GM15510 (cell line): ENCODE measurements around the gene STK32B.

Experiments used
- POLR2A ChIP-seq: IDR thresholded peaks from 3 replicates; pipeline ENCODE4 v1.6.1; 2011; ENCODE audit warnings: borderline replicate concordance; ENCODE audit not compliant: insufficient read length; ENCODE audit errors: extremely low read depth

STK32B gene

DNA sequence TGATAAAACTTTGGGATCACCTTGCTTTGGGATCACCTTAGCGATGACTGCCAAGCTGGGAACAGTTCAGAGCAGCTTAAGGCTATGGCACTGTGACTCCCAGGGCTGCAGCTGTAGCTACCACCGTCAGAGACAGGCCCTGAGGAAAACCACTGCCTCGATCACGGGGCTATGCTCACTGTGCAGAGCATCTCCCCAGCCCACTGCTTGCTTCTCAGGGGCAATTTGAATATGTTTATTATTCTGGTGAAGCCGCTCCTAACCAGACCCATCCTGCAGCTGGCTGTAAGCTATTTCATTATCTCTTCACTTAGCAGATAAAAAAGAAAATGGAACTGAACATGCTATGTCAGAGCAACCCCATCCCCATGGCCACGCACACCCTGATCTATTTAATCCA is 328.6 kb downstream of the STK32B start:
- no peak for TF ChIP-seq POLR2A

DNA sequence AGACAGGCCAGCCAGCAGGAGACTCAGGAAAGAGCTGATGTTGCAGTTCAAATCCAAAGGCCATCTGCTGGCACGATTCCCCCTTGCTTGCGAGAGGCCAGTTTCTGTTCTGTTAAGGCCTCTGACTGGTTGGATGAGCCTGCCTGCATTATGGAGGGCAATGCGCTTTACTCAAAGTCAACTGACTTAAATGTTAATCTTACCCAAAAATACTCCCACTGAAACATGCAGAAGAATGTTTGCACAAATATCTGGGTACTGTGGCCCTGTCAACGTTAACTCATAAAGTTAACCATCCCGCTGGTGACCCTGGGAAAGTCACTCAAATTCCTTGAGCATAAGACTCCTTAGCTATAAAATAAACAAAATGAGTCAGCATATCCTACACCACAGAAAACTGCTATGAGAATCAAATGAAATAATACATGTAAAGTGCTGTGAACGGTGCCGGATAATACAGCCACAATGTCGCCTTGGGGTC is 330.7 kb downstream of the STK32B start:
- TF ChIP-seq POLR2A = no peak

- no peak for TF ChIP-seq POLR2A
Measured at GRCh38 chr4:5383191-5383980, 332.1 kb downstream of the STK32B start.

- no peak for TF ChIP-seq POLR2A
Measured at GRCh38 chr4:5385741-5386311, 334.5 kb downstream of the STK32B start.

- no peak for TF ChIP-seq POLR2A
Measured at GRCh38 chr4:5386921-5387320, 335.6 kb downstream of the STK32B start.

DNA sequence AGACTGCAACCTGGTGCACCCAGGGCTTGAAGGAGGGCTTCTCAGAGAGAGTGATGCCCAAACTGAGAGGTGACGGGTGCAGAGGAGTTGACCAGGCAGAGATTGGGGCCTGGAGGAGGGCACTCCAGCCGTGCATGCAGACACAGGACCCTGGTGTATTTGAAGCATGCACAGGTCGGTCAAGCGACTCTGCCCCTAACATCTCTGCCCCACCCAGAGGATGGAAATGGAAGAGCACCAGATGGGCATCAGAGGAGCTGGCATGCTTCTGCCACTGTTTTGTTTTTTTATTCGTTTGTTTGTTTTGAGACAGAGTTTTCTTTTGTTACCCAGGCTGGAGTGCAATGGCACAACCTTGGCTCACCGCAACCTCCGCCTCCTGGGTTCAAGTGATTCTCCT is 336.2 kb downstream of the STK32B start:
- no peak for TF ChIP-seq POLR2A

GRCh38 chr4:5389756-5390310 is 338.6 kb downstream of the STK32B start:
- TF ChIP-seq POLR2A = no peak

GRCh38 chr4:5391492-5391891 is 340.2 kb downstream of the STK32B start:
- no peak for TF ChIP-seq POLR2A

DNA sequence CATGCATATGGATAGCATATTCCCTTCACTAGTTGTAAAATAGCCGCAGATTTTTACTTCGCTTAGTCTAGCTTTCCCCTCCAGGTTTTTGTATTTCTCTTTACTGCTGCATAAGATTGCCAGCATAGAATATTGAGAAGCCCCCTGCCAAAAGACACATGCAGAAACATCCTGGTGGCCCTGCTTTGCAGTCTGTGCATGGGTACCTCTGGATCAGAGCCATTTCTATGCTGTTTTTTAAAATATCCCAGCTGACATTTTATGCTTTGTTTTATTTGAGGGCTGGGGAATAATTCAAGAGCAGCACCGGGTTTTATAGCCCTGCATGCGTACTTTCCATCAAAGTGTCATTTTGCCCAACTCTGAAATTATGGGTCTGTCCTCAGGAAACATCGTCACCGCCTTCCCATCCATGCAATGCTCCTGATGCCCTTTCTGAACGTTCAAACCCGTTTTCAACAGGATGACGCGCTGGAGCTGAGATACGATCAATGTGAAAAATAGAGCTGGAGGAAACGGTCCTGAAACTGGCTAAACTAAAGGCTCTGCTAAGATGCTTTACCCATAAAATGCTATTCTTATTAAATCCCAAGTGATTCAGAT is 342.7 kb downstream of the STK32B start:
- no peak for TF ChIP-seq POLR2A

GRCh38 chr4:5395781-5396180 is 344.5 kb downstream of the STK32B start:
- no peak for TF ChIP-seq POLR2A

GRCh38 chr4:5398056-5398455 is 346.8 kb downstream of the STK32B start:
- no peak for TF ChIP-seq POLR2A

DNA sequence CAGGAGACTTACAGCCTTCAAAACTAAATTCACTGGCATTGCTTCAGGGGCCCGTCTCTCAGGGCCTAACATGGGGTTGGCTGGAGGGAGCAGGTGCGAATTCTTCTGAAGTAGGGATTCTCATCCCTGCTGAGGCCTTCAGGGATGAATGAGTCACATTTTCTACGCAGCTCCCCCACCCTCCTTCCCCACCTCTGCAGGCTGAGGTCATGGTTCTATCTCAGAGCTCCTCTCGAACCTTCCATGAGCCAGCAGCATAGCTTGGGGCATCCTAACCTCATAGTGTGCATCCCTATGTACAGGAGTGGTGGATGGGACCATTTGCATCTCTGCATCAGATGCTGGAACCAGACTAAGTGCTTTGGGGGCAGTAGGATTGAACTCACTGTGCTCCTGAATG is 347.8 kb downstream of the STK32B start:
- no peak for TF ChIP-seq POLR2A

DNA sequence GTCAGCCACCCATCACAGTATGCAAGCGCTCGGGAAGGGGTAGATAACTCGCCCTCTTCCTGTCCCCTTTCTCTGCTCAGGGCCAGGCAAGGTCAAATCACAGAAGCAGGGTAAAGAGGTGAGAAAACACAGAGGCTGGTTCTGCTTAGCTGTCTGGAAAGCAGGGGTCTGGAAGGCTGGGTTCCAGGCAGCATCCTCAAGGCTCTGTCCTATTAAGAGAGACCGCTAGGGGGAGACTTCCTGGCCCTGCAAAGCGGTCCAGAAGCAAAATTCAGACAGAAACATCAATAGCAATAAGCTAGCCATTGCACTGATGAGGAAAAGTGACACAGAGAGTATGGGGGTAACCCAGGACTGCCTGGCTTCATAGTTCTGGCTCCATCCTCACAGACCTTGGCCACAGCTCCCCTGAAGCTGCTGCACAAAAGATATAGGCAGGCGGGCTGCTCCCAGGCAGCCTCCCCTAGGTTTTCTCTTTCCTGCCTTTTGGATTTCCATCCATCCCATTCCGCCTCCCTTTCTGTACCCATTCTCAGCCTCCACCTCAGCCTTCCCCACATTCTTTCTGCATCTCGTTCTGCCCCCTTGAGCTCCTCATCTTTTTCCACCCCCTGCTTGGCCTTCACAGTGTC is 348.6 kb downstream of the STK32B start:
- TF ChIP-seq POLR2A = no peak

DNA sequence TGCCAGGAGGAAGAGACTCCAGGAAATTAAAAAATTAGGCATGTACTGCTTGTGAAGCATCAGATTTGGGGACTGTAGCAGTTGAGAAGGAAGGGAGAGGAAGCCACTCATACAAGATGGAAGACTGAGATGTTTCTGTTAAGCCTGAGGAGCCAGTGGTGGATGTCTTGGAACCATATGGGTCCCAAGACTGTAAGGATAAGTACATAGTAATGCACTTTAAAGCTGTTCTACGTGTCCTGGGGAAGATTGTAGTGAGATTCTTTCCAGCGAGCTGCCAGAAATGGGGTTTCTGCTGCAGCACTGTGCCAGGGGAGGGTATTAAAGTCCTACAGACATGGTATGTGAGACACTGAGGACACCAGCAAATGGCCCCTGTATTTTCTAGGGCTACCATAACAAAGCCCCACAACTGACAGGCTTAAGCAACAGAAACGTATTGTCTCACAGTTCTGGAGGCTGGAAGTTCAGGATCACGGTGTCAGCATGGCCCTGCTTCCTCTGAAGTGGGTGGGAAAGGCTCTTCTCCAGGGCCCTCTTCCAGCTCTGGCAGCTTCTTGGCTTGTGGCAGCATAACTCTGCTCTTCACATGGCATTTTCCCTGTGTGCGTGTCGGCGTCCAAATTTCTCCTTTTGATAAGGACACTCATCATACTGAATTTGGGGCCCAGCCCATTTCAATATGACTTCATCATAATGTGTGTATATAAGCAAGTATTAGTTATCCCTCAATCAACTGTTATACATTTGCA is 352.6 kb downstream of the STK32B start:
- TF ChIP-seq POLR2A = no peak

DNA sequence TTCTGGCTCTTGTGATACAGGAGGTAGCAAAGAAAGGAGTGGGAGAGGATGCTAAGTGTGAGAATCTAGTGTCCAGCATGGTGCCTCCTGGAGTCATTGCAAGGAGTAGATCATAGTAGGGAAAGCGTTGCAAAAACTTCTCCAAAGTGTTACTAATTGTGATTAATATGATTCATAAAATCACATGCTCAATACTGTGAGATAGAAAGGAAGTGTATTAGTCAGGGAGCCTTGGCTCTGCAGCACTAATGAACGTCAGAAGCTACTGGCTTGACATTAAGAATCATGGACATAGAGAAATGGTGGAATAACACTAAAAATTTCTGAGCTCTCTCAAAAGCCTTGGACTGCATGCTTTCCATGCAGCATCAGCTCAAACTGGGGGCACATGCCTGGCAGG is 358.0 kb downstream of the STK32B start:
- no peak for TF ChIP-seq POLR2A

- no peak for TF ChIP-seq POLR2A
Measured at GRCh38 chr4:5409972-5410618, 358.8 kb downstream of the STK32B start.
